Panc1 (cell line): ENCODE data around the gene POLDIP3. TPM values are rescaled to one million over a fixed set of nuclear protein-coding genes. Genes with fewer than 3 reads are reported as not detected.
"Not testable (repeated sequence)": the region's sequence is repeated elsewhere in the genome, so short reads cannot be mapped to it uniquely, and the experiment has no call there.

Source experiments
- ATAC-seq: fragments of 200-7000 bp; cut with Tn5 transposase; 2 replicates; pipeline ENCODE4 v1.9.1; 2020; ENCODE audit warnings: mild to moderate bottlenecking, moderate library complexity
- BruUV-seq: library from RNA; stranded (reverse); fragments of 400-500 nt; replicated peaks from 2 replicates; lab custom pipeline; 2021; lab: Mats Ljungman, UMichigan
- CTCF ChIA-PET: fragments of 300-600 bp; sonication (Branson Sonifier 250); formaldehyde crosslinking; loops from one replicate; lab custom pipeline; 2022; ENCODE audit warnings: antibody characterized with exemption; lab: Charles Lee
- POLR2A ChIA-PET: fragments of 300-600 bp; sonication (Branson Sonifier 250); formaldehyde crosslinking; loops from one replicate; lab custom pipeline; 2022; ENCODE audit warnings: antibody characterized with exemption; lab: Charles Lee
- DNase-seq: peaks from one replicate; pipeline ENCODE4 v3.0.0-alpha.2; 2010; ENCODE audit warnings: low read depth, low spot score
- H3K27ac ChIP-seq: 2 replicates; pipeline ENCODE4 v1.5.1; 2011; ENCODE audit warnings: mild to moderate bottlenecking, low read length, inconsistent platforms
- H3K27me3 ChIP-seq: fragments of 200-500 bp; sonication (Bioruptor generic); 2 replicates; pipeline ENCODE4 v1.6.0; 2014; ENCODE audit warnings: low read length, inconsistent platforms; ENCODE audit not compliant: control insufficient read depth, insufficient read depth
- H3K36me3 ChIP-seq: fragments of 200-500 bp; sonication (Bioruptor generic); 2 replicates; pipeline ENCODE4 v1.5.1; 2014; ENCODE audit warnings: inconsistent platforms, mild to moderate bottlenecking, low read length, moderate library complexity; ENCODE audit not compliant: control insufficient read depth, insufficient read depth
- H3K4me1 ChIP-seq: 2 replicates; pipeline ENCODE4 v1.5.1; 2011; ENCODE audit warnings: inconsistent platforms, mild to moderate bottlenecking, low read length, moderate library complexity; ENCODE audit not compliant: control insufficient read depth, insufficient read depth
- H3K4me3 ChIP-seq, 2 experiments: 2 replicates each; pipeline ENCODE4 v1.5.1; 2011 to 2012; ENCODE audit warnings: low read depth in 2 of 2, low read length in 2 of 2, mild to moderate bottlenecking in 2 of 2, inconsistent platforms in 1 of 2, moderate library complexity in 1 of 2
- H3K9me3 ChIP-seq: fragments of 200-500 bp; sonication (Bioruptor generic); 2 replicates; pipeline ENCODE4 v1.5.1; 2014; ENCODE audit warnings: low read depth, mild to moderate bottlenecking, inconsistent platforms, low read length, moderate library complexity; ENCODE audit not compliant: control insufficient read depth, insufficient read depth
- CTCF ChIP-seq: fragments of 450-650 bp; IDR thresholded peaks from 2 replicates; pipeline ENCODE4 v1.5.1; 2017; ENCODE audit warnings: mild to moderate bottlenecking
- REST ChIP-seq, 2 experiments: IDR thresholded peaks; 2 replicates each; pipeline ENCODE4 v1.6.1; 2011 to 2012; ENCODE audit warnings: low read depth in 2 of 2, control low read depth in 1 of 2, low read length in 1 of 2, mild to moderate bottlenecking in 1 of 2, moderate library complexity in 1 of 2; ENCODE audit not compliant: insufficient read depth in 1 of 2
- in situ Hi-C: cut with HindIII; loops from 2 replicates; pipeline ENCODE4 v1.10.0; 2016; ENCODE audit warnings: low sequenced_read_pairs, low pct_unique_long_range_greater_than_20kb
- intact Hi-C: fragments of 100-400 bp; cut with micrococcal nuclease; formaldehyde crosslinking; loops from one replicate; pipeline ENCODE4 v1.10.0; 2022; ENCODE audit not compliant: unreplicated experiment
- total RNA-seq: library from RNA; stranded (reverse); gene quantifications from one replicate; pipeline ENCODE4 v1.2.1, GENCODE V29; 2021; ENCODE audit not compliant: unreplicated experiment

Gene POLDIP3
- total RNA-seq, 1 experiment from 2014 or later: 46.6 TPM

GRCh38 chr22:42577623-42578240, 37.0 kb downstream of the POLDIP3 start:
- ChIA-PET POLR2A (no interaction called here), CTCF (no interaction called here)
- H3K27me3 ChIP-seq: no peaks in the 10 kb centered on the region
- BruUV-seq: no TSS peak
- DNase-seq (no peak), ATAC-seq (no peak)
- H3K4me3 ChIP-seq: no peak overlapping the region
- intact Hi-C loops (no loop called here), in situ Hi-C loops (no loop called here)
- H3K9me3 ChIP-seq: no peaks in the 10 kb centered on the region
- no peak overlapping the region for H3K27ac ChIP-seq
- TF ChIP-seq CTCF (no peak), REST (IDR thresholded peaks at IDR 0.05; ENCODE audit: insufficient read depth in 1 of 2, low read depth in 2 of 2, low read length in 1 of 2) (no peak)
- H3K4me1 ChIP-seq: no peaks in the 10 kb centered on the region
- no peaks in the 10 kb centered on the region for H3K36me3 ChIP-seq

- BruUV-seq, ATAC-seq, in situ Hi-C loops: not testable (repeated sequence)
Observed at GRCh38 chr22:42577141-42577540, 37.5 kb downstream of the POLDIP3 start.

GRCh38 chr22:42575996-42576574, 38.6 kb downstream of the POLDIP3 start:
- H3K4me3 ChIP-seq, BruUV-seq, POLR2A ChIA-PET, ATAC-seq, H3K36me3 ChIP-seq, H3K27ac ChIP-seq, H3K4me1 ChIP-seq, CTCF ChIA-PET, H3K27me3 ChIP-seq, DNase-seq, in situ Hi-C loops, H3K9me3 ChIP-seq, intact Hi-C loops: not testable (repeated sequence)

More at GRCh38 chr22:42577141-42577540, 37.5 kb downstream of the POLDIP3 start:
- H3K36me3 ChIP-seq, H3K27ac ChIP-seq, CTCF ChIA-PET, H3K4me1 ChIP-seq, H3K9me3 ChIP-seq, intact Hi-C loops, H3K4me3 ChIP-seq, POLR2A ChIA-PET, H3K27me3 ChIP-seq, DNase-seq: not testable (repeated sequence)

GRCh38 chr22:42574468-42574867, 40.2 kb downstream of the POLDIP3 start:
- CTCF ChIA-PET, H3K27ac ChIP-seq, in situ Hi-C loops, H3K27me3 ChIP-seq, DNase-seq, intact Hi-C loops, H3K9me3 ChIP-seq, H3K4me1 ChIP-seq, ATAC-seq, H3K36me3 ChIP-seq, BruUV-seq, POLR2A ChIA-PET, H3K4me3 ChIP-seq: not testable (repeated sequence)

GRCh38 chr22:42574046-42574445, 40.6 kb downstream of the POLDIP3 start:
- ATAC-seq, H3K27ac ChIP-seq, in situ Hi-C loops, H3K9me3 ChIP-seq, POLR2A ChIA-PET, CTCF ChIA-PET, H3K27me3 ChIP-seq, H3K36me3 ChIP-seq, intact Hi-C loops, BruUV-seq, DNase-seq, H3K4me3 ChIP-seq, H3K4me1 ChIP-seq: not testable (repeated sequence)
